GM19043 (cell line): ENCODE results near the gene TIE1.

ENCODE experiments used
- ATAC-seq: cut with Tn5 transposase; IDR thresholded peaks from one replicate; pipeline ENCODE4 v1.9.1; 2021; ENCODE audit warnings: low read depth; ENCODE audit not compliant: unreplicated experiment

TIE1 gene

DNA sequence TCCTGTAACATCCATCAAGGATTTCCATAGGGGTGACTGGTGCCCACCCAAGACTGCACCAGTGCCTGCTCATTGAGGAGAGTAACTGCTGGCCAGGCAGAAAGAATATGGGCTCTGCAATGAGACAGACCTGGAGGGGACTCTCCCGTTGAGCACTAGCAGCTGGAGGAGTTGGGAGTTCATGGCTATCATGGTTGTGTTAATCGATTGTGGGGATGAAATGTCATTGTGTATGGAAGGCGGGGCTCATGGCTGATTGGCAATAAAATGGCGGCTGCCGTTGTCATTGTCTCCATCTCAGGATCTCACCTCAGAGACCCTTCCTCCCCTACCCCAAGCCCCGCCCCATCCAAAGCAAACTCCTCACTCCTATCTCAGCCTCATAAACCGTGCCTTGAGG lies 27.1 kb upstream of the TIE1 start:
- ATAC-seq, result no peak

DNA sequence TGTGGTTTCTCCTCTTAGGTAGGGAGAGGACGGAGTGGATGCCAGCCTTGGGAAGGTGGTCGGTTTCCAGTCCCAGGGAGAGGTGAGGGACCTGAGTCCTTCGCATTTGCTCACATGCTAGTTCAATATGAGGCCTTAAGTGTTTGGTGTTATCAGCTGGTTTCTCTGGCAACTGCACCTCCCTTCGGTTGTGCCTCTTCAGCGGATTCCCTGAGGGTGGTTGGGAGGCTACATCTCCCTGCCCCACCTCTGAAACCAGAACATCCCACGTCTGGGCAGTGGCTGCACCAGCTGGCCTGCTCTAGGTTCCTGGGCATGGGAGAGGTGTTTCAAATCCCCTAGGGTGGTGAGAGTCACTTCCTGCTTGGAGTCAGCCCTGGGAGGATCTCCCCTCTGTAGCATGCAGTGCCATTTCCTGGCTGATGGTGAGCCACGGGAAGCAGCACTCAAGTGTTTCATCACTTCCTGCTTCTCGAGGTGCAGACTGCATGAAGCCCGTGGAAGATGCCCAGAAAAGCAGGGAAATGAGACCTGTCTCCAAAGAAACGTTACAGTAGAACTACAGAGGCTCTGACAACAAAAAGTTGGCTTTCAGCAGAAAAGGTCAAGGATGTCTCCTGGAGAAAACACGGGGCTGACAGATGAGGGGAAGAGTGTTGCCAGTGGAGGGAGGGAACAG lies 26.5 kb upstream of the TIE1 start:
- no peak for ATAC-seq

GRCh38 chr1:43274804-43275180 lies 26.0 kb upstream of the TIE1 start:
- ATAC-seq, result no peak

DNA sequence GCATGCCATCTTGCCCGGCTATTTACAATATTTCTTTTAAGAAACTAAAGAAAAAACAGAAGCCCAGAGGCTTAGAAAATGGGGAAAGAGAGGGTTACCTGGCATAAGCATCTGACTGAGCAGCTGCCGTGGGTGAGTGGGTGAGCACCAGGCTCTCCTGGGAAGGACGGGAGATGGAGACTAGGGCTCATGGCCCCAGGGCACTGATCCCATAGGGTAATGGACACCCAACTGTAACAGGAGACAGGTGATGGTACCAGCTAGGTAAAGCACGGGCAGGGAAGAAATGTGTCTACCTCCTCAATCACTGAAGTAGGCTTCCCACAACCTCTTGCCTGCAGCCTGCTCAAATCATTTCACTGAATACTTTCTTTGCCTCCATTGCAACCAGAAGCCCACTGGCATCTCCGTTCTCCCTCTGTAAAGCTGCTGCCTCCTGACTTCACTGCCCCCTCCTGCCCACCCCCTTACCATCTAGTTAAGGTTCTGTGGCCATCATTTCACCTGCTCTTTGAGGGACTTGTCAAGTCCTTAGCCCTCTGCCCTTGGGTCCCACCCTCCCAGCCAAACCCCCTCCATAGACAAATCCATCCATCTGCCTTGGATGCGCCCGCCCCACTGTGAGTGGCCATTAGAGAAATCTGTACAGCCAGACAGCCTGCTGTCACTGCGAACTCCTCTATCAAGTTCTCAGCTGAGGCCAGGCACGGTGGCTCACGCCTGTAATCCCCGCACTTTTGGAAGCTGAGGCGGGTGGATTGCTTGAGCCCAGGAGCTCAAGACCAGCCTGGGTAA lies 24.8 kb upstream of the TIE1 start:
- no peak for ATAC-seq

DNA sequence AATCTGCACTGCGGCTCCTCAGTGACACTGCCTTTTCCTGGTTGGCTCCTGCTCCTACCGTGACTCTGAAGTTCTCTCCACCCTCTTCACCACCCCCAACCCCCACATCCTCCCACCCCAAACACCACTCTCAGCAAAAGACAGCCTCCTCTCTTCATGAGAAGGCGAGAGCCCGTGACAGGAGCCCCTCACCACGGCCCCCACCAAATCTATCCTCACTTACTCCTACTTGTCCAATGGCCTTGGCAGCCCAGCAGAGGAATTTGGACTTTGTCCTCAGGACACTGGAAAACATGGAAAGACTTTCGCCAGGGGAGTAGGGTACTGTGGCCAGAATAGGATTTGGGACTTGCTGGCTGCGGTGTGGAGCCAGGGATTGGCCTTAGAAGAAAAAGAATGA lies 24.1 kb upstream of the TIE1 start:
- ATAC-seq, result no peak

DNA sequence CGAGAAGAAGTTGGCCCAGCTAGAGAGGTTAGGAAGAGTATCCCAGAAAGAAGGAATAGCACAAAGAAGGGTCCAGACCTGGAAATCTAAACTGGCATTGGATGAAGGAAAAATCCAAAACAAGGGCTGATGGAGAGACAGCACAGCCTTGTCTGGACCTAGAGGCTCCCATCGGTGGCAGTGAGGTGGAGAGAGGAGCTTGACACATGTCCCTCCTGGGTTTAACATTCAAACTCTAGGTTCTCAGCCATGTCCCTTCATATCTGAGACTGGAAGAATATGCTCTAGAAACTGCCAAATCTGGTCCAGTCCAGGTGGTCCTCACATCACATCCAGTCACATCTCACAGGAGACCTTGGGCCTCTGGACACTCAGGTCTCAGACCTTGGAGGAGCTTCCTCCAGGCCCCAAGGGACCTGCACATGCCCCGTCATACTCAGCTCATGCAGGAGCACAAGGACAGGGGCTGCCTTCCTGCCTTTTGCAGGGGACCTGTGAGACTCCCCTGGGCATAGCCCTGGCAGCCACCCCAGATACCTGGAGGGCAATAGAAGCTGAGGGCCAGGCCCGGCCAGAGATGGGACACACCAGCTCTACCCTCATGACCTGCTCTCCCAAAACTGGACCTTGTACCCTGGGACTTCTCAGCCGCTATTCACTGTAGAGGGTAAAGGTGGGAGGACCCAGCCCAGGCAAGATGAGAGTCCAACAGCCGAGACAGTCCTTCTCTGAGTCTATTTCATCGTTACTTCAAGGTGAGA lies 23.5 kb upstream of the TIE1 start:
- ATAC-seq, result no peak

DNA sequence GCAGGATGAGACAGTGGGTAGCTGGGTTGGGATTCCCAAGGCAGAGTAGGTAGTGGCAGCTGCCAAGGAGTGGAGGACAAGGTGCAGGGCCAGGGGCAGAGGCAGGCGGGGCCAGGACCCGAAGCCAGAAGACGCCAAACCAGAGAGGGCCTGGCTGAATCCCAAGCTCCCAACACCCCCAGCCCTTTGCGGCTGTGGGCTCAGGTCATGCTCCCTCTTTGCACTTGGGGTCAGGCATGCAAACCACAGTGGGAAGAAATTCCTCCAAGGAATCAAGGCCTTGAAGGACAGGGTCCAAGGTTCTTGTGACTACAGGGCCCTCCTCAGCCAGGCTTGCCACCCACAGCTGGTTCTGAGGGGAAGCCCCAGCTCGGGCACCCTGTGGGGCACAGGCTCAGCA lies 21.6 kb upstream of the TIE1 start:
- ATAC-seq, result no peak

DNA sequence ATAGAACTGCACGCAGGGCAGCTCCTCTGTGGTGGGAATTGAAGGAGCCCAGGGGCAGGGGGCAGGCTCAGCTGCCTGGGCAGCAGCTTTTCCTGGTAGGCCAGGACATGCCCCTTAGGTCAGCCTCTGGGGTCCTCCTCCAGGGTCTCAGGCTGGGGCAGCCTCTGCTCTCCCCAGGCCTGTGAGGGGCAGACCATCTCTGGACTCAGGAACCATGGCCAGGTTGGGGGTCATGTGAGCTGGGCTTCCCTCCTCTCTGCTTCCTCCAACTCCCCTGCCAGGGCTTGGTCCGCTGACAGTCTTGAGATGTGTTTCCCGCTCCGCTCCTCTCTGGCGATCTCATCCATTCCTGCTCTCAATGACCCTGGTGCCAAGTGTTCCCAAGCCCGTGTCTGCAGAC lies 21.1 kb upstream of the TIE1 start:
- ATAC-seq, result no peak

DNA sequence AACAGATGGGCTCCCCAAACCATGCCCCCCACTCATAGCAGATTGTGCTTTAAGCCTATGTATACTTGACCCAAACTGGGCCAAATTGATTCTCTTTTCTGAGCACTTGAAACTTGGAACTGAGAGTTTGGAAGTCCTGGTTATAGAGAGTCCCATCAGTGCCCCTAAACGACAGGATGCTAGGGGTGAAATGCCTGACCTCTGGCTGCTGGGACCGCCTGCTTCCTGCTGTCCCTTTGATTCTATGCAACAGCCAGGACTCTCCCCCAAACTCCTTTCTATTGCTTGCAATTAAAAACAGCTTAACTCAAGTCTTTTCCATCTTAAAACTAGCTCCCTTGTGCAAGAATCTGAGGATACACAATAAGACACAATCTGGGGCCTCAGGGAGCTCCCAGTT lies 20.1 kb upstream of the TIE1 start:
- no peak for ATAC-seq

GRCh38 chr1:43282220-43283195 lies 18.3 kb upstream of the TIE1 start:
- ATAC-seq, result no peak

DNA sequence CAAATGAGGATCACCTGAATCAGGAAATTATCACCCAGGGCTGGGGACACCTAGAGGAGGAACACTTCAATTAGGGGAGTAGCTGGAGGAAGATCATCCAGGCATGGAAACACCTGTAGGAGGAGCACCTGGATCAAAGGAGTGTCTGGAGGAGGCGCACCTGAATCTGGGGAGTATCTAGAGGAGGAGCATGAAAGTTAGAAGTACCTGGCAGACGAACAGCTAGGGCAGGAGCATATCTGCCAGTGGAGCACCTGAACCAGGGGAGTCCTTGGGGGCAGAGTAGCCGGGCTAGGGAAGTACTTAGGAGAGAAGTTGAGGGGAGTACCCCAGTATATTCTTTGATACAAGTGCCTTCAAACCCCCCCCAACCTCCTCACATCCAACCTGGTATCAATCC lies 16.7 kb upstream of the TIE1 start:
- ATAC-seq, result no peak

- ATAC-seq, result no peak
These were observed 16.2 kb upstream of the TIE1 start for GRCh38 chr1:43284546-43285110.

GRCh38 chr1:43285269-43285990 lies 15.4 kb upstream of the TIE1 start, which contains the start of gene C1orf210:
C1orf210 (minus strand) TSS chr1:43285581; CDS start chr1:43283270, 2,311 bp downstream.
- no peak for ATAC-seq

DNA sequence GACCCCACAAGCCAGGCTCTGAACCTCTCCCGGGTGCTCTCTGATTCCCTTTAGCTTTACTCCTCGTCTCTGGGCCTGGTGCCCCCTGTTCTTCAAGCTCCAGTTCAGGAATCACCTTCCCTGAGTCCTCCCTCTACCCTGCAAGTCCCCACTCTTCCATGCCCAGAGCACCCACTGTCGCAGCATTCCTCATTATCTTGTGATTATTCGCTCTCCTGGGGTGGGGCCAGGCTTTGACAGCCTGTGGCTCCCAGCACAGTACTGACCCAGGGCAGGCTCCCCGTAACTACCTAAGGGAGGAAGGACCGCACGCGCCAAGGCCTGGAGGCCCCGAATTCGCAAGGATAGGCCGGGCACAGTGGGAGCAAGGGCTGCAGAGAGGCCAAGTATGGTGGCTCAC lies 14.7 kb upstream of the TIE1 start:
- no peak for ATAC-seq

- no peak for ATAC-seq
These were observed 14.2 kb upstream of the TIE1 start for GRCh38 chr1:43286533-43286932.

DNA sequence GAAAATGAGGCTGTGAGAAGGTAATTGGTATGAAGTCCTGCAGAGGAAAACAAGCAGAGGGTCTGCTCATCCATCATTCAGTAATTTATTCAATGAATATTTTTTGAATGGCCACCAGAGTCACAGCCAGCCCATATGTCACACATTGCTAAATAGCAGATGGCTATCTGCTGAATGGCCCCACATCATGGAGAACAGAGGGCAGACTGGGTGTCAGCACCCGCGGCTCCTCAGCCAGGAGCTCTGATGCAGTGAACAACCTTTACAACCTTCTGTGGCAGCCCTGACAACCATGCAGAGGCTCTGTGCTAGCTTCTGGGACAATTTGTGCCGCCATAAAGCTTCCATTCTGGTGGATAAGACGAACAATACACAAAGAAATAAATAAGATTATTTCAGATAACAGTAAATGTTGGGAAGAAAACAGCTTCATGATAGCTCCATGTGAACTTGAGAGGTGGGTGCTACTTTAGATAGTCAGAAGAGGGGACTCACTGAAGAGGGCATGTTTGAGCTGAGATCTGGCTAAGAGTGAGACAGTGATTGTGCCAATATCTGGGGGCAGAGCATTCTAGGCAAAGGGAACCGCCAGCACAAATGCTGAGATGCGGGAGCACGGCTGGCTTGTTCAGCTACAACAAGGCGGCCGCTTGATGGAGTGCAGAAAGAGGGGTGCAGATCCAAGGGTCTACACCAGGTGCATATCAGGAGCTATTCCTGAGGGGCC lies 12.6 kb upstream of the TIE1 start:
- ATAC-seq, result no peak

- ATAC-seq, result no peak
These were observed 11.7 kb upstream of the TIE1 start for GRCh38 chr1:43288785-43289706.

DNA sequence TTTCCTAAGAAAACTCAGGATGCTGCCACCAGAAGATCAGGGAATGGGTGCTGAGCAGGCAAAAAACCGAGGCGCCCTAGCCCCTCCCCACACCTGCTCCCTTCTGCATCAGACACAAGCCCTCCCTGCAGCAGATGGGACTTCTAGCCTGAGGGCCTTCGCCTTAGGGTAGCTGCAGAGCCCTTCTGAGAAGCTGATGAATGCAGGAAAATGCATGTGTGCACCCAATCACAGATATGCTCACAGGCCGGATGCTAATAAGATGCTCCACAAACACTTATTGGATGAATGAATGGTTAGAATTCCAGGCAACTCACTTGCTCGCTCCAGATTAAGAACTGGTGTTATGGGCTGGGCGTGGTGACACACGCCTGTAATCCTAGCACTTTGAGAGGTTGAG lies 8.6 kb upstream of the TIE1 start:
- ATAC-seq, result no peak
